Measurements from ENCODE around the gene DISC1. TPM values are rescaled to one million over a fixed set of nuclear protein-coding genes. Genes with fewer than 3 reads are reported as not detected.
A peak's percentile ranks its signal among the peaks of the same experiment; 100 is the strongest.

Gene DISC1
- total and polyA plus RNA-seq, 2 donors (not counting 3 experiments of a cell fraction or from before 2014, with no cell fraction given), result 3.3 to 14.7 TPM

DNA sequence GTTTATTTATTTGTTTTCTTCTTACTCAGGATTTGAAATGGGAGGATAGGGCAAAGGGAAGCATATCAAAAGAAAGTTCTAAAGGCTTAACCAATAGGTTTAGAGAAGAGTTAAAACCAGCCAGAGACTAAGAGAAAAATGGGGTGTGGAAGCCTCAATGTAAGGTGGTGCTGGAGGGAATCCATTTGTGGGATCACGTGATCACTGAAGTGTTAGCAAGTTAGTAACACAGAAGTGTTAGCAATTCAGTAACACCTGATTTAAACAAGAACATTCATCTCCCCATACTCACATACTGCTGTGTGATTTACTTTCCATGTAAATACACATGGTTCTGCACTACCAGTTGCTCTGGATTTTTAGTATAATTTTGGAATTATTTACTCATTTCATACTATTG, 451.2 kb downstream of the DISC1 start:
- no peaks in the 10 kb centered on the region for H4K20me1 ChIP-seq (replicated peaks; ENCODE audit: control insufficient read depth, extremely low read depth, insufficient read depth, low read length)
- intact Hi-C loops (cut with micrococcal nuclease), result no loop called here
- H3K27ac ChIP-seq (ENCODE audit: insufficient read depth, low read depth, low read length), result no peak overlapping the region
- DNase-seq (ENCODE audit: low read depth, low spot score), result no peak
- H3K79me2 ChIP-seq (ENCODE audit: control insufficient read depth, insufficient read depth, low read length), result no peaks in the 10 kb centered on the region
- no peak overlapping the region for H2AFZ ChIP-seq (ENCODE audit: low read depth, low read length)
- no peaks in the 10 kb centered on the region for H3K36me3 ChIP-seq (ENCODE audit: control insufficient read depth in 2 of 2, extremely low read depth in 1 of 2, insufficient read depth in 2 of 2, low read length in 2 of 2)
- TF ChIP-seq GATA2 (IDR thresholded peaks at IDR 0.05; ENCODE audit: insufficient read depth, insufficient read length, low read depth, low read length), result no peak
- no peak for TF ChIP-seq POLR2A (IDR thresholded peaks at IDR 0.05; ENCODE audit: low read depth, low read length)
- TF ChIP-seq, protein P1, sequence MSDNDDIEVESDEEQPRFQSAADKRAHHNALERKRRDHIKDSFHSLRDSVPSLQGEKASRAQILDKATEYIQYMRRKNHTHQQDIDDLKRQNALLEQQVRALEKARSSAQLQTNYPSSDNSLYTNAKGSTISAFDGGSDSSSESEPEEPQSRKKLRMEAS (IDR thresholded peaks at IDR 0.05; ENCODE audit: insufficient read depth, insufficient read length), result no peak
- no peaks in the 10 kb centered on the region for H3K9me1 ChIP-seq (replicated peaks; ENCODE audit: control insufficient read depth, extremely low read depth, insufficient read depth, low read length)
- BruUV-seq (replicated peaks), result no TSS peak
- H3K27me3 ChIP-seq (ENCODE audit: control insufficient read depth in 2 of 2, insufficient read depth in 2 of 2, low read length in 2 of 2), result no peaks in the 10 kb centered on the region
- CTCF ChIA-PET, result no interaction called here
- POLR2A ChIA-PET, result no interaction called here
- dilution Hi-C loops (cut with MboI; ENCODE audit: extremely low pct_ligation_motif_present, low sequenced_read_pairs), result no loop called here
- no peak overlapping the region for H3K4me3 ChIP-seq (replicated peaks in 1 of 3; ENCODE audit: insufficient read depth in 1 of 3, low read depth in 1 of 3, low read length in 3 of 3)
- H3K4me1 ChIP-seq (ENCODE audit: control insufficient read depth, extremely low read depth, insufficient read depth, low read length), result no peaks in the 10 kb centered on the region
- no peak for FAIRE-seq
- H3K9me3 ChIP-seq (replicated peaks; ENCODE audit: control insufficient read depth, insufficient read depth, low read length), result no peaks in the 10 kb centered on the region
- no peak overlapping the region for H3K9ac ChIP-seq (replicated peaks; ENCODE audit: extremely low read depth, insufficient read depth, low read length)
- H3K4me2 ChIP-seq (ENCODE audit: insufficient read depth, low read length), result no peak overlapping the region

DNA sequence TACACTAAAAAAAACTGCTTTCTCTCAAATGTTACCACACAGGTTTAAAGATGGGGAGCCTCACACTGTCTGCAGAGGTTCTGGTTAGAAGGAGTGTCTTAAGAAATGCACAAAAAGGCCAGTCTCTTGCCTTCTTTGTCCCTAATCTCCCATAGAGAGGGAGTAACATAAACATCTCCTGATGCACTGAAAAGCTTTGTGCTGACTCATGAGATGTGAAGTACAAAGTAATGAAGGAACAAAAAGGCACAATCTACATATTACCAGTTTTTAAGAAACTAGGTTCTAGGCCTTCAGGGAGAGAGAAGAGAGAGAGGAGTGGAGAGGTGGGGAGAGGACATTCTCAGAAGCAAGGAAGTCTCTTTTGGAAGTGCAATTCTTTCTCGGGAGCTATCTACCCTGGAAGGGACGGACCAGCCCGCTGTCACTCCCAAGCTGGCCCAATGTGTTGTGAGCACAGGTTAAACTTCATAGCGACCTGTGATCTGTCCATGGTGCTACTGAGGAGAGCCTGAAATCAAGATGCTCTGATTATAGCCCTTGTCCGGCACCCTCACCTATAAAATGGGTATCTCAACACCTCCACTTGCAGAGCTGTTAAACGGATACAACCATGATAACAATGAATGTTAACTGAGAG, 458.1 kb downstream of the DISC1 start:
- TF ChIP-seq, protein P1 (IDR thresholded peaks at IDR 0.05; ENCODE audit: insufficient read depth, insufficient read length), result no peak
- TF ChIP-seq GATA2 (IDR thresholded peaks at IDR 0.05; ENCODE audit: insufficient read depth, insufficient read length, low read depth, low read length) (no peak), POLR2AphosphoS5 (IDR thresholded peaks at IDR 0.05; ENCODE audit: insufficient read depth, low read depth, low read length) (no peak), JUN (IDR thresholded peaks at IDR 0.05; ENCODE audit: borderline replicate concordance, insufficient read depth, insufficient read length, low read depth) (no peak), EZH2 (IDR thresholded peaks at IDR 0.05; ENCODE audit: borderline replicate concordance, low read depth, low read length, severe bottlenecking) (no peak), FOS (IDR thresholded peaks at IDR 0.05; ENCODE audit: borderline replicate concordance, insufficient read depth, low read length) (no peak)
- TF ChIP-seq, protein P2, sequence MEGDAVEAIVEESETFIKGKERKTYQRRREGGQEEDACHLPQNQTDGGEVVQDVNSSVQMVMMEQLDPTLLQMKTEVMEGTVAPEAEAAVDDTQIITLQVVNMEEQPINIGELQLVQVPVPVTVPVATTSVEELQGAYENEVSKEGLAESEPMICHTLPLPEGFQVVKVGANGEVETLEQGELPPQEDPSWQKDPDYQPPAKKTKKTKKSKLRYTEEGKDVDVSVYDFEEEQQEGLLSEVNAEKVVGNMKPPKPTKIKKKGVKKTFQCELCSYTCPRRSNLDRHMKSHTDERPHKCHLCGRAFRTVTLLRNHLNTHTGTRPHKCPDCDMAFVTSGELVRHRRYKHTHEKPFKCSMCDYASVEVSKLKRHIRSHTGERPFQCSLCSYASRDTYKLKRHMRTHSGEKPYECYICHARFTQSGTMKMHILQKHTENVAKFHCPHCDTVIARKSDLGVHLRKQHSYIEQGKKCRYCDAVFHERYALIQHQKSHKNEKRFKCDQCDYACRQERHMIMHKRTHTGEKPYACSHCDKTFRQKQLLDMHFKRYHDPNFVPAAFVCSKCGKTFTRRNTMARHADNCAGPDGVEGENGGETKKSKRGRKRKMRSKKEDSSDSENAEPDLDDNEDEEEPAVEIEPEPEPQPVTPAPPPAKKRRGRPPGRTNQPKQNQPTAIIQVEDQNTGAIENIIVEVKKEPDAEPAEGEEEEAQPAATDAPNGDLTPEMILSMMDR (IDR thresholded peaks at IDR 0.05; ENCODE audit: extremely low read depth in 1 of 2, insufficient read depth in 1 of 2, low read depth in 1 of 2, low read length in 2 of 2), result no peak
- H3K79me2 ChIP-seq (ENCODE audit: control insufficient read depth, insufficient read depth, low read length), result no peaks in the 10 kb centered on the region
- H3K27ac ChIP-seq (ENCODE audit: insufficient read depth, low read depth, low read length), result no peak overlapping the region
- H3K4me1 ChIP-seq (ENCODE audit: control insufficient read depth, extremely low read depth, insufficient read depth, low read length), result no peaks in the 10 kb centered on the region
- intact Hi-C loops (cut with micrococcal nuclease), result no loop called here
- no peaks in the 10 kb centered on the region for H3K36me3 ChIP-seq (ENCODE audit: control insufficient read depth in 2 of 2, extremely low read depth in 1 of 2, insufficient read depth in 2 of 2, low read length in 2 of 2)
- H3K9me1 ChIP-seq (replicated peaks; ENCODE audit: control insufficient read depth, extremely low read depth, insufficient read depth, low read length), result no peaks in the 10 kb centered on the region
- dilution Hi-C loops (cut with MboI; ENCODE audit: extremely low pct_ligation_motif_present, low sequenced_read_pairs), result no loop called here
- H3K4me3 ChIP-seq (replicated peaks in 1 of 3; ENCODE audit: insufficient read depth in 1 of 3, low read depth in 1 of 3, low read length in 3 of 3), result no peak overlapping the region
- no peaks in the 10 kb centered on the region for H3K27me3 ChIP-seq (ENCODE audit: control insufficient read depth in 2 of 2, insufficient read depth in 2 of 2, low read length in 2 of 2)
- no peak overlapping the region for H2AFZ ChIP-seq (ENCODE audit: low read depth, low read length)
- DNase-seq (ENCODE audit: low read depth, low spot score) (peak; percentile 28), FAIRE-seq (no peak)
- ChIA-PET CTCF (no interaction called here), POLR2A (no interaction called here)
- H4K20me1 ChIP-seq (replicated peaks; ENCODE audit: control insufficient read depth, extremely low read depth, insufficient read depth, low read length), result no peaks in the 10 kb centered on the region
- no peak overlapping the region for H3K4me2 ChIP-seq (ENCODE audit: insufficient read depth, low read length)
- BruUV-seq (replicated peaks), result no TSS peak
- H3K9ac ChIP-seq (replicated peaks; ENCODE audit: extremely low read depth, insufficient read depth, low read length), result no peak overlapping the region
- H3K9me3 ChIP-seq (replicated peaks; ENCODE audit: control insufficient read depth, insufficient read depth, low read length), result no peaks in the 10 kb centered on the region
